HepG2 (cell line): ENCODE measurements around the gene FHL3. TPM values are rescaled to one million over a fixed set of nuclear protein-coding genes. Genes with fewer than 3 reads are reported as not detected.
A peak's percentile ranks its signal among the peaks of the same experiment; 100 is the strongest.

Experiments used
- ARNT ChIP-seq: fragments of 450-650 bp; IDR thresholded peaks from 2 replicates; pipeline ENCODE4 v1.6.1; 2017
- CREB1 ChIP-seq, 2 experiments: fragments of 450-650 bp in 1 of 2; IDR thresholded peaks; 2 replicates each; pipeline ENCODE4 v1.6.1; 2016 to 2017; ENCODE audit warnings: control low read depth in 1 of 2, mild to moderate bottlenecking in 1 of 2, missing compliant biosample characterization in 1 of 2, missing genetic modification characterization in 1 of 2
- HBP1 ChIP-seq: IDR thresholded peaks from 2 replicates; pipeline ENCODE4 v1.6.1; 2016; ENCODE audit warnings: low read depth, control low read depth
- HNRNPL ChIP-seq: fragments of 200-400 bp; formaldehyde crosslinking; IDR thresholded peaks from 2 replicates; pipeline ENCODE4 v1.6.1; 2017; ENCODE audit warnings: mild to moderate bottlenecking, low read depth, low read length
- HNRNPUL1 ChIP-seq: fragments of 200-400 bp; formaldehyde crosslinking; IDR thresholded peaks from 2 replicates; pipeline ENCODE4 v1.6.1; 2017; ENCODE audit warnings: low read depth, mild to moderate bottlenecking, low read length, moderate library complexity
- NBN ChIP-seq: fragments of 450-650 bp; conservative IDR thresholded peaks from 2 replicates; pipeline ENCODE4 v1.6.1; 2017
- RAD21 ChIP-seq: fragments of 450-650 bp; formaldehyde crosslinking; IDR thresholded peaks from 2 replicates; pipeline ENCODE4 v1.5.0; 2020; ENCODE audit warnings: mild to moderate bottlenecking
- SKI ChIP-seq: fragments of 450-650 bp; IDR thresholded peaks from one replicate; pipeline ENCODE4 v1.6.1; 2018; ENCODE audit warnings: mild to moderate bottlenecking; ENCODE audit not compliant: partially characterized antibody
- SSRP1 ChIP-seq: IDR thresholded peaks from 2 replicates; pipeline ENCODE4 v1.6.1; 2016; ENCODE audit warnings: control low read depth
- THAP8 ChIP-seq: sonication (generic); formaldehyde crosslinking; IDR thresholded peaks from 2 replicates; pipeline ENCODE4 v1.5.1; 2020; ENCODE audit warnings: missing genetic modification reagents, mild to moderate bottlenecking, borderline replicate concordance
- ZNF33A ChIP-seq: sonication (generic); formaldehyde crosslinking; IDR thresholded peaks from 2 replicates; pipeline ENCODE4 v1.5.1; 2020; ENCODE audit warnings: missing genetic modification reagents, mild to moderate bottlenecking, moderate library complexity, borderline replicate concordance
- ZNF574 ChIP-seq: sonication (generic); formaldehyde crosslinking; IDR thresholded peaks from 2 replicates; pipeline ENCODE4 v1.4.0; 2020; ENCODE audit warnings: missing genetic modification reagents
- ZNF713 ChIP-seq: sonication (generic); formaldehyde crosslinking; IDR thresholded peaks from 2 replicates; pipeline ENCODE4 v1.4.0; 2020; ENCODE audit warnings: mild to moderate bottlenecking, missing genetic modification reagents
- ZNF746 ChIP-seq: sonication (generic); formaldehyde crosslinking; IDR thresholded peaks from 2 replicates; pipeline ENCODE4 v1.8.0; 2022; ENCODE audit warnings: mild to moderate bottlenecking, missing genetic modification reagents
- polyA plus RNA-seq, 8 experiments: library from polyadenylated mRNA; depleted of rRNA in 3 of 8; stranded (reverse) in 7 of 8; unstranded in 1 of 8; fragments of >200 nt; fragmentation: Illumina TruSeq in 4 of 8; extraction: Trizol in 4 of 8; gene quantifications; 2 replicates each; pipeline versions ENCODE4 v1.2.1 to v1.2.3, GENCODE V29; 2011 to 2016; ENCODE audit warnings: low read depth in 4 of 8, missing spikeins in 1 of 8, mixed read lengths in 1 of 8; ENCODE audit not compliant: insufficient read depth in 1 of 8
- total RNA-seq, 5 experiments: library from RNA; depleted of rRNA; stranded (reverse); fragments of >200 nt; fragmentation: Illumina TruSeq; extraction: Trizol; gene quantifications; 2 replicates each; pipeline ENCODE4 v1.2.3, GENCODE V29; 2016; ENCODE audit warnings: low read depth in 1 of 5
- TF ChIP-seq, protein P1 (sequence below): sonication (generic); formaldehyde crosslinking; IDR thresholded peaks from 2 replicates; pipeline ENCODE4 v1.8.1; 2023; ENCODE audit warnings: mild to moderate bottlenecking, missing genetic modification reagents, borderline replicate concordance
- TF ChIP-seq, protein P2 (sequence below): sonication (generic); formaldehyde crosslinking; IDR thresholded peaks from 2 replicates; pipeline ENCODE4 v1.4.0; 2020; ENCODE audit warnings: mild to moderate bottlenecking, missing genetic modification reagents, borderline replicate concordance
- TF ChIP-seq, protein P3 (sequence below): sonication (generic); IDR thresholded peaks from 2 replicates; pipeline ENCODE4 v1.6.1; 2016; ENCODE audit warnings: low read depth, borderline replicate concordance

The FHL3 gene
- total and polyA plus RNA-seq, 2 of the 13 experiments (the other 11 are each of a cell fraction or from before 2014, with no cell fraction given): 2.8 to 6.6 TPM

- TF ChIP-seq HBP1 (CRISPR knock-in tag) (peak; percentile 81), RAD21 (CRISPR knock-in tag) (no peak; the same call in 1 of the 2 replicates), ZNF33A (0 out of 2 replicates have a peak, but pooled peaks have one; percentile 85), NBN (no peak), ZNF746 (peak; percentile 79), ZNF574 (CRISPR knock-in tag) (peak; percentile 85), THAP8 (CRISPR knock-in tag) (no peak; the same call in 1 of the 2 replicates), HNRNPL (peak; percentile 77; the same call in 1 of the 2 replicates), SKI (no peak), ARNT (no peak), ZNF713 (CRISPR knock-in tag) (no peak), SSRP1 (CRISPR knock-in tag) (no peak), CREB1 (IDR thresholded peaks at IDR 0.05) (peak; percentile 93), CREB1 (CRISPR knock-in tag; IDR thresholded peaks at IDR 0.05) (peak; percentile 99), HNRNPUL1 (no peak)
- TF ChIP-seq, protein P1, sequence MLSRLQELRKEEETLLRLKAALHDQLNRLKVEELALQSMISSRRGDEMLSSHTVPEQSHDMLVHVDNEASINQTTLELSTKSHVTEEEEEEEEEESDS (CRISPR knock-in tag): 0 out of 2 replicates have a peak, but pooled peaks have one; percentile 30
- TF ChIP-seq, protein P2, sequence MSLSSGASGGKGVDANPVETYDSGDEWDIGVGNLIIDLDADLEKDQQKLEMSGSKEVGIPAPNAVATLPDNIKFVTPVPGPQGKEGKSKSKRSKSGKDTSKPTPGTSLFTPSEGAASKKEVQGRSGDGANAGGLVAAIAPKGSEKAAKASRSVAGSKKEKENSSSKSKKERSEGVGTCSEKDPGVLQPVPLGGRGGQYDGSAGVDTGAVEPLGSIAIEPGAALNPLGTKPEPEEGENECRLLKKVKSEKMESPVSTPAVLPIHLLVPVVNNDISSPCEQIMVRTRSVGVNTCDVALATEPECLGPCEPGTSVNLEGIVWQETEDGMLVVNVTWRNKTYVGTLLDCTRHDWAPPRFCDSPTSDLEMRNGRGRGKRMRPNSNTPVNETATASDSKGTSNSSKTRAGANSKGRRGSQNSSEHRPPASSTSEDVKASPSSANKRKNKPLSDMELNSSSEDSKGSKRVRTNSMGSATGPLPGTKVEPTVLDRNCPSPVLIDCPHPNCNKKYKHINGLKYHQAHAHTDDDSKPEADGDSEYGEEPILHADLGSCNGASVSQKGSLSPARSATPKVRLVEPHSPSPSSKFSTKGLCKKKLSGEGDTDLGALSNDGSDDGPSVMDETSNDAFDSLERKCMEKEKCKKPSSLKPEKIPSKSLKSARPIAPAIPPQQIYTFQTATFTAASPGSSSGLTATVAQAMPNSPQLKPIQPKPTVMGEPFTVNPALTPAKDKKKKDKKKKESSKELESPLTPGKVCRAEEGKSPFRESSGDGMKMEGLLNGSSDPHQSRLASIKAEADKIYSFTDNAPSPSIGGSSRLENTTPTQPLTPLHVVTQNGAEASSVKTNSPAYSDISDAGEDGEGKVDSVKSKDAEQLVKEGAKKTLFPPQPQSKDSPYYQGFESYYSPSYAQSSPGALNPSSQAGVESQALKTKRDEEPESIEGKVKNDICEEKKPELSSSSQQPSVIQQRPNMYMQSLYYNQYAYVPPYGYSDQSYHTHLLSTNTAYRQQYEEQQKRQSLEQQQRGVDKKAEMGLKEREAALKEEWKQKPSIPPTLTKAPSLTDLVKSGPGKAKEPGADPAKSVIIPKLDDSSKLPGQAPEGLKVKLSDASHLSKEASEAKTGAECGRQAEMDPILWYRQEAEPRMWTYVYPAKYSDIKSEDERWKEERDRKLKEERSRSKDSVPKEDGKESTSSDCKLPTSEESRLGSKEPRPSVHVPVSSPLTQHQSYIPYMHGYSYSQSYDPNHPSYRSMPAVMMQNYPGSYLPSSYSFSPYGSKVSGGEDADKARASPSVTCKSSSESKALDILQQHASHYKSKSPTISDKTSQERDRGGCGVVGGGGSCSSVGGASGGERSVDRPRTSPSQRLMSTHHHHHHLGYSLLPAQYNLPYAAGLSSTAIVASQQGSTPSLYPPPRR: 0 out of 2 replicates have a peak, but pooled peaks have one; percentile 50
- TF ChIP-seq, protein P3, sequence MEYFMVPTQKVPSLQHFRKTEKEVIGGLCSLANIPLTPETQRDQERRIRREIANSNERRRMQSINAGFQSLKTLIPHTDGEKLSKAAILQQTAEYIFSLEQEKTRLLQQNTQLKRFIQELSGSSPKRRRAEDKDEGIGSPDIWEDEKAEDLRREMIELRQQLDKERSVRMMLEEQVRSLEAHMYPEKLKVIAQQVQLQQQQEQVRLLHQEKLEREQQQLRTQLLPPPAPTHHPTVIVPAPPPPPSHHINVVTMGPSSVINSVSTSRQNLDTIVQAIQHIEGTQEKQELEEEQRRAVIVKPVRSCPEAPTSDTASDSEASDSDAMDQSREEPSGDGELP: no peak
Measured at GRCh38 chr1:38012363-38013226, 7.3 kb upstream of the FHL3 start, which contains the start of gene UTP11 (continued).
